Measurements from ENCODE around the gene MYRF.

MYRF gene

GRCh38 chr11:61760946-61761345 is 8.5 kb downstream of the MYRF start:
- DNase-seq (ENCODE audit: low spot score) = no peak

GRCh38 chr11:61761440-61762222 is 9.2 kb downstream of the MYRF start:
- no peak for DNase-seq (ENCODE audit: low spot score)

GRCh38 chr11:61762223-61762615 is 9.8 kb downstream of the MYRF start:
- no peak for DNase-seq (ENCODE audit: low spot score)

DNA sequence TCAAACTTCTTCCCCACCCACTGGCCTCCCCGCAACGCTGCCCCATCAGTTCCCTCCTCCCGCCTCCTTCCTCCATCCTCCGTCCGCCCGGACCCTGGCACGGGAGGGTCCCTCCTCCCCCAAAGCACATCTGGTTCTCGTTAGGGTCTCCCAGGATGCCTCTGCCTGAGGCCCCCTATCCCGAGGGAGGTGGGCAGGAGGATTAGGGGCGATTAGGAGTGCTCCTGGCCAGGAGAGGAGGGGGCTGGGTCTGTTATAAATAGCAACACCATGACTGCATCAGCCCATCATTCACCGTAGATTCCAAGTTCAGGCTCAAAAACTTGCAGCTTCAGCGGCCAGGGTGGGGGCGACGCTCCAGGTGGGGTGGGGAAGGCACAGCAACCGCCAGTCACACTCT is 10.4 kb downstream of the MYRF start:
- DNase-seq (ENCODE audit: low spot score) = no peak

DNA sequence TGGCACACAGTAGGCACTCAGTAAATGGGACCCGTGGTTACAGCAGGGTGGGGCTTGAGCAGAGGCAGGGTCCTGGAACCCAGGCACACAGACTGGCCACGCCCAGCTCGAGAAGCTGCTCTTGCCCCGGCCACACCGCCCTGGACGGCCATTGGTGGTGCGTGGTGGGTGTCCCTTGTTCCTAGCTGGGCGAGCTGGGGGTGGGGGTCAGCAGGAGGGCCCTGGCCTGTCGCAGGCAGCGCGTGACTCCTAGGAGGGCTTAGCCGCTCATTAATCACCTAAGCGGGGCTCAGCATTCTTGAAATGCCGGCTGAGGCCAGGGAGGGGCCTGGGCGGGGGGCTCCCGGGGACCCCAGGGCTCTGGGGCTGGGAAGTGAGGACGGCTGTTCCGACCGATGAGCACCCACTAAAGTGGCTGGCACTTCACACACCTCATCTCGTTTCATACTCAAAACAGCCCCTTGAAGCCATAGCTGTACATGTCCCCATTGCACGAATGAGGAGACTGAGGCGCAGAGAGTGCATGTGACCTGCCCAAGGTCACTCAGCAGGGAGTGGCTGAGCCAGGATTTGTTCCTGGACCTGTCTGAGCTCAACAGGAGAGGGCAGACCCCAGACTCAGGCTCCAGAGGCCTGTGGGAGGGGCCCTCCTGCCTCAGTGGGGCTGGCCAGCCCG is 11.6 kb downstream of the MYRF start:
- DNase-seq (ENCODE audit: low spot score) = no peak

GRCh38 chr11:61764606-61765260 is 12.3 kb downstream of the MYRF start:
- no peak for DNase-seq (ENCODE audit: low spot score)

DNA sequence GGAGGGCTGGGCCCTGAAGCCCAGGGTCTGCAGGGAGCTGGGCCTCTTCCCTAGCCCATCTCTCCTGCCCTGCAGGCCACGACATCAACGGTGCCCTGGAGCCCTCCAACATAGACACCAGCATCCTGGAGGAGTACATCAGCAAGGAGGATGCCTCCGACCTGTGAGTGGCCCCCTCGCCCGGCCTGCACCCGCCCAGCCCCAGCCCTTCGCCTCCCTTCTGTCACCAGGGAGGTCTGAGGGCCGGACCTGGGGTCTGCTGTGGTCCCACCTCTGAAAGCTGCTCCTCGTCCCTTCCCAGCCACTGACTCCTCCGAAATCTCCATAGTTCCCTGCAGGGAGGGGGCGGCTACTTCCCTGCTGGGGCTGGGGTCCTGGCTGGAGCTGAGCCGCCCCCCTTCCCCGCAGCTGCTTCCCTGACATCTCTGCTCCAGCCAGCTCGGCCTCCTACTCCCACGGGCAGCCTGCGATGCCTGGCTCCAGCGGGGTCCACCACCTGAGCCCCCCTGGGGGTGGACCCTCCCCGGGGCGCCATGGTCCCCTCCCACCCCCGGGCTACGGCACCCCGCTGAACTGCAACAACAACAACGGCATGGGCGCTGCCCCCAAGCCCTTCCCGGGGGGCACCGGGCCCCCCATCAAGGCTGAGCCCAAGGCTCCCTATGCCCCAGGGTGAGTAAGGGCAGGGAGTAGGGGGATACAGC is 13.3 kb downstream of the MYRF start:
- DNase-seq (ENCODE audit: low spot score) = no peak

- DNase-seq (ENCODE audit: low spot score) = peak; percentile 95
Observed at GRCh38 chr11:61766353-61766841, 14.0 kb downstream of the MYRF start.

DNA sequence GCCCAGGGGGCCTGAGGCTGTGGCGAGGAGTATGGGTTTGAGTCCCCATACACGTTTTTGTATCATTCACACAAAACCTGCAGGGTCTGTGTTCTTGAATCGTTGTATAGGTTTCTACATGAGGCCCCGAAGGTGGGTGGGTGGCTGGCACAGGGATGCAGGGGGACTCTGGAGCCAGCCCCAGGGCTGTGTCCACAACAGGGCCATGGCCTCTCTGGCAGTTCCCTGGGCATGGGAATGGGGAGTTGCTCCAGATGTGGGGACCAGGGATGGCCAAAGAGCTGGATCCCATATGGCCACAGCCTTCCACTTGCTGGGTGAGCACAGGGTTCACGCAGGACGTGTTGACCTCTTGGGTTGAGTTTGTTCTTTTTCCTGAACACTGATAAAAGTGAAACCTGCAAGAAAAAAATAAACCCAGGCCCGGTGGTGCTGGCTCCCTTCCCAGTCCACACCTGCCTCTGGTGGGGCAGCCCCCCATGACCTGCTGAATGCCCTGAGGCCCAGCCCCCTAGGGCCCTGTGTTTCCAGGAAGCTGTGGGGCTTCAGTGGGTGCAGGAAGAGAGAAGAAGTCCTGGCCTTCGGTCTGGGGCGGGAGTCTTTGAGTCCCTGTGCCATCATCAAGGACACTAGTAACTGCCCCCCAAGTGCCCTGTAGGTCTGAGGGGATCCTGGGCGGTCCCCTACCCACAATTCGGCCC is 16.1 kb downstream of the MYRF start:
- no peak for DNase-seq (ENCODE audit: low spot score)

DNA sequence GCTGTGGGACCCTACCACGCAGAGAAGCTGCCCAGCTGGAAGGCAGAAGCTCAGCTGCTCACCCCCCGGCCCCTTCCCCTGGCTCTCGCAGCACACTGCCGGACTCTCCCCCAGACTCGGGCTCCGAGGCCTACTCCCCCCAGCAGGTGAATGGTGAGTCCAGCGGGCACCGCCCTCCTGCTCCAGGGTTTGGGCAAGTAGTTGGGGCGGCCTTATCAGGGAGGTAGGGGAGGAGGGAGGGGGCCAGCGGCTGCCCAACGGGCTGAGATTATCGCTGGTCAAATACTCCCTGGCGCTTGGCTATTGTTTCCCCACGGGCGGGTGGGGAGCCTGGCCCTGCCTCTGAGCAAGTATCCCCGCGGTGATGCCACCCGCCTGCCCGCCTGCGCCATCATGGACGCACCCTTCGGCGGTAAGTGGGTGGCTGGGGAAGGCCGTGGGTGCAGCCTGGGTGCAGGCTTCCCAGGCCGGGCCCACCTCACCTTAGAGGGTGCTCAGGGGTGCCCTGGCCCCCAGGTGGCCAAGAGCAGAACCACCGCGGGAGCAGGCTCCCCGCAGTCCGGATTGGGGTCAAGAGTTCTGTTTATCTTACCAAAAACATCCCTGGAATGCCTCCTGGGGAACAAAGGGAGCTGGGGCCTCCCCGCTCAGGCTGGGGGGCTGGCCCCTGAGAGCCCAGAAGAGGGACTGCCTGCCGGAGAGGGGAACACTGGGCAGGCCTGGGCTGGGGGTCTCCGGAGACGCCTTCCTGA is 16.9 kb downstream of the MYRF start:
- DNase-seq (ENCODE audit: low spot score) = no peak

DNA sequence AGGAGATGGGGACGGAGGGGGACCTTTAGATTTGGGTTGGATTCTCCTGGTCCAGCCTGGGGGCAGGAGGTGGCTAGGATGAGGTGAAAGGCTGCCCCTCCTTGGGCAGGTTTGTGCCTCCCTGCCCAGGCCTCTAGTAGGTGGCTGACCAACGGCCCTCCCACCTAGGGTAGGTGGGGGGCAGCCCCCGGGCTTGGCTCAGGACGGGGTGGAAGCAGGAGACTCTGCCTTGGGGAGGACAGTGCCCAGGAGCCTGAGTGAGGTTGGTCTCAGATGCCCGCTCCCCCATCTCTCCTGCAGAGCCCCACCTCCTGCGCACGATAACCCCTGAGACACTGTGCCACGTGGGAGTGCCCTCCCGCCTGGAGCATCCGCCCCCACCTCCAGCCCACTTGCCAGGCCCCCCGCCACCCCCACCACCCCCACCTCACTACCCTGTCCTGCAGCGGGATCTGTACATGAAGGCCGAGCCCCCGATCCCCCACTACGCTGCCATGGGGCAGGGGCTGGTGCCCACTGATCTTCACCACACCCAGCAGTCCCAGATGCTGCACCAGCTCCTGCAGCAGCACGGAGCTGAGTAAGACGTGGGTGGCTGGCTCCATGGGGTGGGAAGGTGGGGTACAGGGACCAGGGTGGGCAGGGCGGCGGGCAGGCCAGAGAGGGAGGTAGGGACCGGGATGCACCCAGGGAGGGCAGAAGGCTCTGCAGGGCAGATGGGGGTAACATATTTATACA is 17.7 kb downstream of the MYRF start:
- DNase-seq (ENCODE audit: low spot score) = no peak

GRCh38 chr11:61771195-61771894 is 18.9 kb downstream of the MYRF start:
- DNase-seq (ENCODE audit: low spot score) = no peak

GRCh38 chr11:61771985-61772455 is 19.6 kb downstream of the MYRF start:
- DNase-seq (ENCODE audit: low spot score) = no peak

- DNase-seq (ENCODE audit: low spot score) = no peak
Observed at GRCh38 chr11:61773356-61773755, 20.9 kb downstream of the MYRF start.

DNA sequence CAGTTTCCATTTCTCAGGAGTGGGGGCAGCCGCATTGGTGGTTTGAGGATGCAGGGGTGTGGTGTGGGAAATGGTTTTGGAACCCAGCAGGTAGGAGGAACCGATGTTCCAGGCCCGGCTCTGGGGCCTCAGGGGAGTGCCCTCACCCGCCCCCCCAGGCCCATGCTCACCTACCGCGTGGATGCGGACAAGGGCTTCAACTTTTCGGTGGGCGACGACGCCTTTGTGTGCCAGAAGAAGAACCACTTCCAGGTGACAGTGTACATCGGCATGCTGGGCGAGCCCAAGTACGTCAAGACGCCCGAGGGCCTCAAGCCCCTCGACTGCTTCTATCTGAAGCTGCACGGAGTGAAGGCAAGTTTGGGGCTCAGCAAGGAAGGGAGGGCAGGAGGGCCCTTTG is 21.4 kb downstream of the MYRF start:
- DNase-seq (ENCODE audit: low spot score) = no peak

DNA sequence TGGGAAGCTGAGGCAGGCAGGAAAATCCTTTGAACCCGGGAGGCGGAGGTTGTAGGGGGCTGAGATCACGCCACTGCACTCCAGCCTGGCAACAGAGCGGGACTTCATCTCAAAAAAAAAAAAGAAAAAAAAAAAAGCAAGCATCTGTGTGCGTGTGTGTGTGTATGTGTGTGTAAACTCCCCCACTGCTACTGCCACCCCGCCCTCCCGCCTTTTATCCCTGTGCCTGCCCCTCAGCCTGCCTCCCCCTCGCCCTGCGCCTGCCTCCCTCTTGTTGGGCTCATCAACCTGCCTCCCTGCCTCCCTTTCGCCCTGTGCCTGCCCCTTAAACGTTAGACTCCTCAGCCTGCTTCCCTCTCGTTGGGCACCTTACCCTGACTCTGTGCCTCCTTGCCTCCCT is 22.0 kb downstream of the MYRF start:
- no peak for DNase-seq (ENCODE audit: low spot score)

DNA sequence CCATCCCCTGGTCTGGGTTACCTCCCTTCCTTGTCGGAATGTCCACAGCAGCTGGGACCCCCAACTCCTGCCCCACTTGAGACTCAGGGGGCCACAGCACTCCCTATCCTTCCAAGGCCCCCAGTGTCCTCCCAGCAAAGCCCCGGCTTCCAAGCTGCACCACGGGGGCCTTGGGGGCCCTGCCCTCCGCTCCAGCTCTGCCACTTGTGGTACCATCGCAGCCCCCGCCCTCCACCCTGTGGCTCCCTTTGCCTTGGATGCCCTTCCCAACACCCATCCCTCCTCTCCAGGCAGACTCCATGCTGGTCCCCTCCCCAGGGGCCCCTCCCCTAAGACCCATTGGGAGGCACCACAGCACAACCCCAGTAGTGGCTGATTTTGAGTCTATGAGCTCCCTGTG is 22.7 kb downstream of the MYRF start:
- no peak for DNase-seq (ENCODE audit: low spot score)

- DNase-seq (ENCODE audit: low spot score) = peak; percentile 46
Observed at GRCh38 chr11:61775606-61776554, 23.4 kb downstream of the MYRF start.
